Left ventricle myocardium inferior (tissue), 1 donor: Measurements from ENCODE around the gene OGA. TPM values are rescaled to one million over a fixed set of nuclear protein-coding genes. Genes with fewer than 3 reads are reported as not detected.

Source experiments
- DNase-seq: peaks from one replicate; pipeline ENCODE4 v3.0.0-alpha.2; 2020
- H3K27ac ChIP-seq: fragments of 200-600 bp; replicated peaks from 2 replicates; pipeline ENCODE4 v1.8.0; 2021
- H3K27me3 ChIP-seq: fragments of 200-600 bp; 2 replicates; pipeline ENCODE4 v1.8.0; 2021; ENCODE audit warnings: low read depth
- H3K36me3 ChIP-seq: fragments of 200-600 bp; 2 replicates; pipeline ENCODE4 v1.8.0; 2021
- H3K4me1 ChIP-seq: fragments of 200-600 bp; 2 replicates; pipeline ENCODE4 v1.8.0; 2021
- H3K4me3 ChIP-seq: fragments of 200-600 bp; 2 replicates; pipeline ENCODE4 v1.8.0; 2021; ENCODE audit warnings: mild to moderate bottlenecking, moderate library complexity
- H3K9me3 ChIP-seq: fragments of 200-600 bp; replicated peaks from 2 replicates; pipeline ENCODE4 v1.8.0; 2021
- intact Hi-C: fragments of 100-400 bp; cut with micrococcal nuclease; formaldehyde crosslinking; loops from one replicate; pipeline ENCODE4 v1.11.0; 2022
- total RNA-seq: library from RNA; stranded (reverse); fragmentation: NEBNext Ultra II Directional; extraction: Animal tissue kit (Norgen Biotek cat#: 25700); gene quantifications from one replicate; pipeline ENCODE4 v1.2.1, GENCODE V29; 2021
- TF ChIP-seq, protein P1 (sequence below): fragments of 200-600 bp; IDR thresholded peaks from 2 replicates; pipeline ENCODE4 v1.8.0; 2021; ENCODE audit warnings: antibody characterized with exemption, mild to moderate bottlenecking, borderline replicate concordance
- donor health status: DM: no; HTN: yes; CAD: no; lungs with severe emphysema.

Gene OGA
- total RNA-seq, 1 donor from 2014 or later: 96.3 TPM

GRCh38 chr10:101845893-101846292 is 27.6 kb upstream of the OGA start:
- TF ChIP-seq, protein P1, sequence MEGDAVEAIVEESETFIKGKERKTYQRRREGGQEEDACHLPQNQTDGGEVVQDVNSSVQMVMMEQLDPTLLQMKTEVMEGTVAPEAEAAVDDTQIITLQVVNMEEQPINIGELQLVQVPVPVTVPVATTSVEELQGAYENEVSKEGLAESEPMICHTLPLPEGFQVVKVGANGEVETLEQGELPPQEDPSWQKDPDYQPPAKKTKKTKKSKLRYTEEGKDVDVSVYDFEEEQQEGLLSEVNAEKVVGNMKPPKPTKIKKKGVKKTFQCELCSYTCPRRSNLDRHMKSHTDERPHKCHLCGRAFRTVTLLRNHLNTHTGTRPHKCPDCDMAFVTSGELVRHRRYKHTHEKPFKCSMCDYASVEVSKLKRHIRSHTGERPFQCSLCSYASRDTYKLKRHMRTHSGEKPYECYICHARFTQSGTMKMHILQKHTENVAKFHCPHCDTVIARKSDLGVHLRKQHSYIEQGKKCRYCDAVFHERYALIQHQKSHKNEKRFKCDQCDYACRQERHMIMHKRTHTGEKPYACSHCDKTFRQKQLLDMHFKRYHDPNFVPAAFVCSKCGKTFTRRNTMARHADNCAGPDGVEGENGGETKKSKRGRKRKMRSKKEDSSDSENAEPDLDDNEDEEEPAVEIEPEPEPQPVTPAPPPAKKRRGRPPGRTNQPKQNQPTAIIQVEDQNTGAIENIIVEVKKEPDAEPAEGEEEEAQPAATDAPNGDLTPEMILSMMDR: no peak
- intact Hi-C loops: loop anchor here (10.0 kb wide), 1 partner anchor 159 kb away; no protein-coding TSS in a partner anchor

GRCh38 chr10:101843032-101844021 is 25.1 kb upstream of the OGA start, which contains the start of gene KCNIP2:
KCNIP2 (minus strand) TSS chr10:101843800; CDS start chr10:101843568, 232 bp downstream.
- peak within 1 kb of the TSS; percentile 72 for H3K4me3 ChIP-seq
- DNase-seq: peak; percentile 62
- H3K27ac ChIP-seq: peak within 1 kb of the TSS; percentile 86
- intact Hi-C loops: loop anchor here (10.0 kb wide), 1 partner anchor 161 kb away; no protein-coding TSS in a partner anchor
- peaks cover 72% of the 10 kb centered on the region for H3K4me1 ChIP-seq
- TF ChIP-seq, protein P1: peak; percentile 66
- H3K9me3 ChIP-seq: no peaks in the 10 kb centered on the region
- no peaks in the 10 kb centered on the region for H3K27me3 ChIP-seq
- H3K36me3 ChIP-seq: peaks cover 27% of the 10 kb centered on the region

More at GRCh38 chr10:101845893-101846292, 27.6 kb upstream of the OGA start:
- Histone ChIP-seq H3K27me3 (no peaks in the 10 kb centered on the region), H3K4me1 (peaks cover 72% of the 10 kb centered on the region), H3K27ac (peak overlapping the region; percentile 25), H3K36me3 (peaks cover 40% of the 10 kb centered on the region), H3K9me3 (no peaks in the 10 kb centered on the region), H3K4me3 (no peak overlapping the region)
- no peak for DNase-seq

DNA sequence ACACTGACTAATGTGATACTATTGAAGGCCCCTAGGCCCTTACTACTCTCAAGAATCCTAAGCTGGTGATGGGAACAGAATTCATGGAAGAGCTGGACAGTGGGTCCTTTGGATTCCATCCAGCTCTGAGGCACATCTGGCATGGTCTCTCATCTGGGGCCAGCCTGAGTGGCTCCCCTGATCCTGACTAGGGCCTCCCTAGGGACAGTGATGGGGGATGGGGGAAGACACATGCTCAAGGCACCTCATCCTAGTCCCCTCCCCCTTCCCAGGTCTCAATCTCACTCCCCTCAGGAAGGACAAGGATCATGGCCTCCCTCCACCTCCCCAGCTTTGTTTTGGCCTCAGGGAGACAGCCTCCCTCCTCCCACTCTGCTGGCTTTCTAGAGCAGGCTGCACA is 23.6 kb upstream of the OGA start:
- intact Hi-C loops: loop anchor here (10.0 kb wide), 1 partner anchor 163 kb away; no protein-coding TSS in a partner anchor
- H3K4me3 ChIP-seq: peak overlapping the region; percentile 72
- no peak for DNase-seq
- TF ChIP-seq, protein P1: no peak
- H3K27ac ChIP-seq: peak overlapping the region; percentile 86
- peaks cover 84% of the 10 kb centered on the region for H3K4me1 ChIP-seq
- H3K9me3 ChIP-seq: no peaks in the 10 kb centered on the region
- peaks cover 12% of the 10 kb centered on the region for H3K36me3 ChIP-seq
- no peaks in the 10 kb centered on the region for H3K27me3 ChIP-seq

- DNase-seq: peak; percentile 78
- intact Hi-C loops: loop anchor here (10.0 kb wide), 1 partner anchor 164 kb away; no protein-coding TSS in a partner anchor
- H3K9me3 ChIP-seq: no peaks in the 10 kb centered on the region
- peak overlapping the region; percentile 72 for H3K4me3 ChIP-seq
- no peaks in the 10 kb centered on the region for H3K27me3 ChIP-seq
- H3K27ac ChIP-seq: peak overlapping the region; percentile 72
- TF ChIP-seq, protein P1: peak; percentile 94
- peaks cover 87% of the 10 kb centered on the region for H3K4me1 ChIP-seq
- H3K36me3 ChIP-seq: peaks cover 3% of the 10 kb centered on the region
Observed at GRCh38 chr10:101840741-101841453, 22.7 kb upstream of the OGA start.

GRCh38 chr10:101840102-101840684 is 21.9 kb upstream of the OGA start:
- DNase-seq: no peak
- no peaks in the 10 kb centered on the region for H3K36me3 ChIP-seq
- H3K27ac ChIP-seq: peak overlapping the region; percentile 72
- intact Hi-C loops: loop anchor here (10.0 kb wide), 1 partner anchor 165 kb away; no protein-coding TSS in a partner anchor
- no peaks in the 10 kb centered on the region for H3K9me3 ChIP-seq
- TF ChIP-seq, protein P1: no peak
- H3K4me1 ChIP-seq: peaks cover 87% of the 10 kb centered on the region
- H3K4me3 ChIP-seq: peak overlapping the region; percentile 72
- H3K27me3 ChIP-seq: no peaks in the 10 kb centered on the region
